ENCODE measurements around the gene LPGAT1.

- no peak for TF ChIP-seq CTCF (conservative IDR thresholded peaks at IDR 0.05)
- no peak for TF ChIP-seq EZH2 (IDR thresholded peaks at IDR 0.05; ENCODE audit: low read depth)
Observed at GRCh38 chr1:211827051-211827450, 3.5 kb downstream of the LPGAT1 start.

Data from PC-9 (cell line).